Uterus (tissue), 4 donors: Measurements from ENCODE around the gene STAT6. TPM values are rescaled to one million over a fixed set of nuclear protein-coding genes. Genes with fewer than 3 reads are reported as not detected.
A peak's percentile ranks its signal among the peaks of the same experiment; 100 is the strongest.

Experiments
- DNase-seq, 2 donors: peaks; one replicate each; pipeline ENCODE4 v3.0.0-alpha.2; 2019 to 2020
- H3K27ac ChIP-seq, 2 donors: fragments of 200-600 bp; sonication (generic); 1 replicate in 1 of 2; 2 replicates in 1 of 2; pipeline ENCODE4 v1.5.1; 2016 to 2018
- H3K27me3 ChIP-seq, 2 donors: fragments of 200-600 bp; sonication (generic); one replicate each; pipeline ENCODE4 v1.5.1; 2018 to 2019; ENCODE audit warnings: control low read depth in 1 of 2
- H3K36me3 ChIP-seq, 2 donors: fragments of 200-600 bp; sonication (generic); one replicate each; pipeline ENCODE4 v1.5.1; 2019; ENCODE audit warnings: control low read depth in 1 of 2
- H3K4me1 ChIP-seq, 2 donors: fragments of 200-600 bp; sonication (generic); one replicate each; pipeline ENCODE4 v1.5.1; 2018 to 2019; ENCODE audit warnings: control low read depth in 1 of 2
- H3K4me3 ChIP-seq, 2 donors: fragments of 200-600 bp; sonication (generic); 1 replicate in 1 of 2; 2 replicates in 1 of 2; pipeline ENCODE4 v1.5.1; 2018 to 2019; ENCODE audit warnings: mild to moderate bottlenecking in 1 of 2
- H3K9me3 ChIP-seq, 2 donors: fragments of 200-600 bp; sonication (generic); one replicate each; pipeline ENCODE4 v1.5.1; 2019; ENCODE audit warnings: control low read depth in 1 of 2
- CTCF ChIP-seq, 4 experiments: fragments of 200-600 bp in 2 of 4; fragments of 450-650 bp in 2 of 4; sonication (generic) in 2 of 4; IDR thresholded peaks; one replicate each; pipeline ENCODE4 v1.5.1; 2016 to 2019; ENCODE audit warnings: antibody characterized with exemption in 4 of 4, mild to moderate bottlenecking in 2 of 4, moderate library complexity in 1 of 4
- POLR2A ChIP-seq, 2 donors: fragments of 450-650 bp; IDR thresholded peaks; one replicate each; pipeline ENCODE4 v1.6.1; 2016; ENCODE audit warnings: antibody characterized with exemption in 2 of 2, mild to moderate bottlenecking in 1 of 2, moderate library complexity in 1 of 2
- intact Hi-C: fragments of 100-400 bp; cut with DNase I; formaldehyde crosslinking; loops from one replicate; pipeline ENCODE4 v1.15.1; 2023; ENCODE audit warnings: low total_unique reads
- total RNA-seq, 4 donors: library from RNA; depleted of rRNA in 3 of 4; stranded (reverse); fragments of >200 nt in 3 of 4; gene quantifications; one replicate each; pipeline versions ENCODE4 v1.1.0 to v1.2.4, GENCODE V29; 2014 to 2023
- donor health status: DM: yes; HTN: yes; CAD: no.

The STAT6 gene
- total RNA-seq, 4 donors from 2014 or later = 62.5 to 242 (median 94.3) TPM

GRCh38 chr12:57072661-57073060, 38.5 kb downstream of the STAT6 start:
- peak in 1 of 2 donors; percentile 45 for DNase-seq
- Histone ChIP-seq H3K4me1 (peaks cover 0 to 8% of the 10 kb centered on the region in 2 donors), H3K4me3 (no peak overlapping the region), H3K9me3 (no peaks in the 10 kb centered on the region), H3K27me3 (no peaks in the 10 kb centered on the region), H3K27ac (peak overlapping the region; percentile 75 to 85), H3K36me3 (peaks cover 0 to 2% of the 10 kb centered on the region in 2 donors)
- intact Hi-C loops = loop anchor here (5.0 kb wide), 1 partner anchor 40 kb away; the partner anchor contains the start of gene STAT6
- no peak for TF ChIP-seq CTCF (IDR thresholded peaks at IDR 0.05)
- TF ChIP-seq POLR2A (IDR thresholded peaks at IDR 0.05) = no peak

- H3K36me3 ChIP-seq = peaks cover 0 to 2% of the 10 kb centered on the region in 2 donors
- DNase-seq = peak; percentile 51 to 83
- intact Hi-C loops = loop anchor here (5.0 kb wide), 1 partner anchor 113 kb away; no protein-coding TSS in a partner anchor
Measured at GRCh38 chr12:57069523-57069922, 41.6 kb downstream of the STAT6 start.

GRCh38 chr12:57066245-57066644, 44.9 kb downstream of the STAT6 start:
- peaks cover 0 to 2% of the 10 kb centered on the region in 2 donors for H3K36me3 ChIP-seq
- no peaks in the 10 kb centered on the region for H3K27me3 ChIP-seq
- no peaks in the 10 kb centered on the region for H3K9me3 ChIP-seq
- intact Hi-C loops = loop anchor here (5.0 kb wide), 1 partner anchor 116 kb away; no protein-coding TSS in a partner anchor
- TF ChIP-seq CTCF (IDR thresholded peaks at IDR 0.05) (no peak), POLR2A (IDR thresholded peaks at IDR 0.05) (no peak)
- H3K4me3 ChIP-seq = no peak overlapping the region
- DNase-seq = no peak
- no peak overlapping the region for H3K27ac ChIP-seq
- no peaks in the 10 kb centered on the region for H3K4me1 ChIP-seq

More at GRCh38 chr12:57069523-57069922, 41.6 kb downstream of the STAT6 start:
- Histone ChIP-seq H3K9me3 (no peaks in the 10 kb centered on the region), H3K27me3 (no peaks in the 10 kb centered on the region), H3K27ac (peak overlapping the region; percentile 75 to 85), H3K4me3 (no peak overlapping the region), H3K4me1 (peaks cover 0 to 4% of the 10 kb centered on the region in 2 donors)
- TF ChIP-seq CTCF (IDR thresholded peaks at IDR 0.05) (peak; percentile 84 to 99 (median 92)), POLR2A (IDR thresholded peaks at IDR 0.05) (peak in 1 of 2 donors; percentile 24)

GRCh38 chr12:57063991-57064685, 47.0 kb downstream of the STAT6 start:
- no peaks in the 10 kb centered on the region for H3K27me3 ChIP-seq
- no peaks in the 10 kb centered on the region for H3K4me1 ChIP-seq
- no peak for DNase-seq
- H3K4me3 ChIP-seq = no peak overlapping the region
- TF ChIP-seq CTCF (IDR thresholded peaks at IDR 0.05) (no peak), POLR2A (IDR thresholded peaks at IDR 0.05) (no peak)
- no peaks in the 10 kb centered on the region for H3K9me3 ChIP-seq
- H3K36me3 ChIP-seq = no peaks in the 10 kb centered on the region
- H3K27ac ChIP-seq = peak overlapping the region; percentile 19 to 29
- intact Hi-C loops = no loop called here

GRCh38 chr12:57058454-57058853, 52.7 kb downstream of the STAT6 start:
- Histone ChIP-seq H3K27ac (no peak overlapping the region), H3K36me3 (no peaks in the 10 kb centered on the region), H3K9me3 (no peaks in the 10 kb centered on the region), H3K4me1 (no peaks in the 10 kb centered on the region), H3K4me3 (no peak overlapping the region), H3K27me3 (no peaks in the 10 kb centered on the region)
- intact Hi-C loops = no loop called here
- DNase-seq = no peak
- TF ChIP-seq POLR2A (IDR thresholded peaks at IDR 0.05) = no peak
- TF ChIP-seq CTCF (IDR thresholded peaks at IDR 0.05) = no peak
